NCI-H1092 treated with DMSO at 0.1 percent for 48 hours (cell line): ENCODE results near the gene EXOC4.
"Not testable (repeated sequence)": the region's sequence is repeated elsewhere in the genome, so short reads cannot be mapped to it uniquely, and the experiment has no call there.

Source experiments
- DNase-seq: peaks from one replicate; lab custom pipeline; 2025; lab: John Stamatoyannopoulos, UW

Gene EXOC4

GRCh38 chr7:133275446-133276095, 22.7 kb downstream of the EXOC4 start:
- no peak for DNase-seq

GRCh38 chr7:133278975-133279374, 26.1 kb downstream of the EXOC4 start:
- not testable (repeated sequence) for DNase-seq

GRCh38 chr7:133282094-133282493, 29.2 kb downstream of the EXOC4 start:
- no peak for DNase-seq

- DNase-seq: no peak
Observed at GRCh38 chr7:133284092-133284491, 31.2 kb downstream of the EXOC4 start.

GRCh38 chr7:133288970-133289369, 36.1 kb downstream of the EXOC4 start:
- DNase-seq: no peak

- no peak for DNase-seq
Observed at GRCh38 chr7:133290041-133290440, 37.2 kb downstream of the EXOC4 start.

- no peak for DNase-seq
Observed at GRCh38 chr7:133290676-133291333, 37.9 kb downstream of the EXOC4 start.

- DNase-seq: no peak
Observed at GRCh38 chr7:133292631-133293030, 39.8 kb downstream of the EXOC4 start.

GRCh38 chr7:133293384-133294160, 40.7 kb downstream of the EXOC4 start:
- DNase-seq: peak; percentile 13

GRCh38 chr7:133294234-133294633, 41.4 kb downstream of the EXOC4 start:
- DNase-seq: no peak

- DNase-seq: no peak
Observed at GRCh38 chr7:133295484-133295883, 42.6 kb downstream of the EXOC4 start.

GRCh38 chr7:133297093-133297492, 44.2 kb downstream of the EXOC4 start:
- DNase-seq: no peak

GRCh38 chr7:133298080-133298479, 45.2 kb downstream of the EXOC4 start:
- no peak for DNase-seq

- DNase-seq: no peak
Observed at GRCh38 chr7:133299676-133300075, 46.8 kb downstream of the EXOC4 start.

GRCh38 chr7:133300088-133300487, 47.2 kb downstream of the EXOC4 start:
- no peak for DNase-seq

- no peak for DNase-seq
Observed at GRCh38 chr7:133300811-133301210, 47.9 kb downstream of the EXOC4 start.

GRCh38 chr7:133301444-133301843, 48.6 kb downstream of the EXOC4 start:
- no peak for DNase-seq

- DNase-seq: no peak
Observed at GRCh38 chr7:133303372-133303771, 50.5 kb downstream of the EXOC4 start.

- DNase-seq: no peak
Observed at GRCh38 chr7:133303931-133304330, 51.1 kb downstream of the EXOC4 start.

- DNase-seq: no peak
Observed at GRCh38 chr7:133309333-133309732, 56.5 kb downstream of the EXOC4 start.

GRCh38 chr7:133310232-133310862, 57.5 kb downstream of the EXOC4 start:
- DNase-seq: peak; percentile 88

- no peak for DNase-seq
Observed at GRCh38 chr7:133313575-133313974, 60.7 kb downstream of the EXOC4 start.

GRCh38 chr7:133314084-133314483, 61.2 kb downstream of the EXOC4 start:
- no peak for DNase-seq
